ENCODE results near the gene CNPY4.

Gene CNPY4, protein sequence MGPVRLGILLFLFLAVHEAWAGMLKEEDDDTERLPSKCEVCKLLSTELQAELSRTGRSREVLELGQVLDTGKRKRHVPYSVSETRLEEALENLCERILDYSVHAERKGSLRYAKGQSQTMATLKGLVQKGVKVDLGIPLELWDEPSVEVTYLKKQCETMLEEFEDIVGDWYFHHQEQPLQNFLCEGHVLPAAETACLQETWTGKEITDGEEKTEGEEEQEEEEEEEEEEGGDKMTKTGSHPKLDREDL

DNA sequence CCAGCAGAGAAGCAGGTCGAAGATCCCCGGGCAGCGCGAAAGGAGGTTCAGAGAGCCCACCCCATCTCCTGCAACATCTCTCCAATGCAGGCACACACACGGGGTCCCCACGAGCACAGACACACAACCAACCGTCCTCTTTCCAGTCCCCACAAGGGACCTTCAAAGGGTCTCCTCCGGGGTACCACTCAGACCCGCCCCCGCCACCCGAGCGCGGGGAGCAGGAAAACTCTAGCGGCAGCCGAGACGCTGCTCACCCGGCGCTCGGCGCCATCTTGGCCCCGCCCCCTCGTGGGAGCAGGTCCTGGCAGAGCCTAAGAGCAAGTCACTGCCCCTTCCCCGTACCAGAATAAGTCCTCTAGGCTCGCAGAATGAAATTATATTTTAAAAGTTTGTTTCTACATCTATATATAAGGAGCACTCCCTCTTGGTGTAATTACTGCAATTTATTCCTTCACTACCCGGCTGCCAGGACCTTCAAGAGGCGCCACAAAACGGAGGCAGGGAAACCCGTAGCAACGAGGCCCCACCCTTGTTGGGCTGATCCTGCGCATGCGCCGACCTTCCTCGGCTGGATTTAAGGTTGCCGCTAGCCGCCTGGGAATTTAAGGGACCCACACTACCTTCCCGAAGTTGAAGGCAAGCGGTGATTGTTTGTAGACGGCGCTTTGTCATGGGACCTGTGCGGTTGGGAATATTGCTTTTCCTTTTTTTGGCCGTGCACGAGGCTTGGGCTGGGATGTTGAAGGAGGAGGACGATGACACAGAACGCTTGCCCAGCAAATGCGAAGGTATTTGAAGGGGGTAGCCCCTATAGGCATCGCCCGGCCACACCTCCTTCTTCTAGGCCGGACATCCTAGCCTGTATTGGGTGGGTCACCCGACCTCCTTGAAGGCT is at the start of gene CNPY4, which contains the start of gene TAF6:
Gene CNPY4 (plus strand): TSS at position 563 of the 898 bp plus-strand sequence. CDS start 111 bp downstream, at position 674.
Gene TAF6 (minus strand): TSS at position 287 of the 898 bp plus-strand sequence. CDS start 5,149 bp downstream, outside the sequence.
- DNase-seq (ENCODE audit: low read depth) = peak; percentile 92

DNA sequence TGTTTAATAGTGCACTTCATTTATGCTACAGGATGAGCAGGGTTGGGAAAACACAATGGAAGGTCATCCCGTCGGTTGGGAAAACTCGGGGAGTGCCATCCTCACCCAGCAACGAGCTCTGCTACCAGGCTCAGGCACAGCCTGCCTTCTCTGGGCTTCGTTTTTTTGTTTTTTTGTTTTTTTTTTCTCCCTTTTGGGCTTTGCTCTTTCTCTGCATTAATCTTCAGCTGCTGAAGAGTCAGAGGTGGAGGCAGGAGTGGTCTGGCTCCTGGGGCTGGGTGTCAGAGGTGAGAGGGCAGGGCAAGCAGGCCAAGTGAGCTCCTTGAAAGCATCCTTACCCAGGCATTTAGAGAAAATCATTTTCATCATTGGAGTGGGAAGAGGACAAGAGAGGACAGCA is 49.4 kb upstream of the CNPY4 start:
- DNase-seq (ENCODE audit: low read depth) = no peak

DNA sequence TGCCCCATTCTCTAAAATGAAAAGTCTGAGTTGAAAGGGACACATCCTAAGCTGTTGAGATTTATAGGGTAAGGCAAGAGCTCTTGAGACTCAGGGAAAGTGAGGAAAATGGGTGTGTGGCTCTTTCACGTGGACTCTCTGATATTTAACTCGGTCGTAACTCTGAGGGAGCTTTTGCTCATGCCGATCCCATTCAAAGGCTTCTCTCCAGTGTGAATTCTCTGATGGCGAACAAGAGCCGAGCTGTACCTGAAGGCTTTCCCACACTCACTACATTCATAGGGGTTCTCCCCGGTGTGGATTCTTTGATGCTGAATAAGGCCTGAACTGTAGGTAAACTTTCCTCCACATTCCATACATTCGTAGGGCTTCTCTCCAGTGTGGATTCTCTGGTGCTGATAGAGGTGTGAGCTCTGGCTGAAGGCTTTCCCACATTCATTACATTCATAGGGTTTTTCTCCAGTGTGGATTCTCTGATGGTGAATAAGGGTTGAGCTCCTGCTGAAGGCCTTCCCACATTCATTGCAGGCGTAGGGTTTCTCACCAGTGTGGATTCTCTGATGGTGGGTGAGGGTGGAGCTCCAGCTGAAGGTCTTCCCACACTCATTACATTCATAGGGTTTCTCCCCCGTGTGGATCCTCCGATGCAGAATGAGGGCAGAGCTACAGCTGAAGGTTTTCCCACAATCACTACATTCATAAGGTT is 48.3 kb upstream of the CNPY4 start:
- no peak for DNase-seq (ENCODE audit: low read depth)

DNA sequence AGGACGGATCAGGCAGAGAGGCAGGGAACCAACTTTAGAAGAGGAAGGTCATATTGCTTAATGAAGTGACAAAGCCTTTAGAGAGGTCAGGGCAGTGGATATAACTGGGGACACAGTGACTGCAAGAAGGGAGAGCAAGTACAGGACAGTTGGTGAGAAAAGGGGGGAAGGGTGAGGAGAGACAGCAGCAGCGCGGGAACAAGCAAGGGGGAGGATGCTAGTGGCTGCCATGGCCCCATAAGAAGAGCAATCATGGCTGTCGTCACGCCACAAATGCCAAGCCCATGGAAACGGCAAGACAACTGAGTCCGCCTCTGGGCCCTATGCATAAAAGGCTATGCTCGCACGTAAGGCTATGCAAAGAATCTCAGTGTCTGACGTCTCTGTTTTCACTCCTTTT is 47.0 kb upstream of the CNPY4 start:
- no peak for DNase-seq (ENCODE audit: low read depth)

DNA sequence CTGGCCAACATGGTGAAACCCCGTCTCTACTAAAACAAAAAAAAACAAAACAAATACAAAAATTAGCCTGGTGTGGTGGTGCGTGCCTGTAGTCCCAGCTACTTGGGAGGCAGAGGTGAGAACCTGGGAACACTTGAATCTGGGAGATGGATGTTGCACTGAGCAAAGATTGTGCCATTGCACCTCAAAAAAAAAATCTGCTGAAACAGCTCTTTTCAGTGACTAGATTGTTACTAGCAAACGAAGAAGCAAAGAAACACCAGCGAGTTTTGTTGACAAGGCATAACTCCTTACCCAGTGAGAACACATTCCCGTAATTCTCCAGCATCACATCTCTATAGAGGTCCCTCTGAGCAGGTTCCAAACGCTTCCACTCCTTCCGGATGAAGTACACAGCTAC is 44.6 kb upstream of the CNPY4 start:
- DNase-seq (ENCODE audit: low read depth) = no peak

DNA sequence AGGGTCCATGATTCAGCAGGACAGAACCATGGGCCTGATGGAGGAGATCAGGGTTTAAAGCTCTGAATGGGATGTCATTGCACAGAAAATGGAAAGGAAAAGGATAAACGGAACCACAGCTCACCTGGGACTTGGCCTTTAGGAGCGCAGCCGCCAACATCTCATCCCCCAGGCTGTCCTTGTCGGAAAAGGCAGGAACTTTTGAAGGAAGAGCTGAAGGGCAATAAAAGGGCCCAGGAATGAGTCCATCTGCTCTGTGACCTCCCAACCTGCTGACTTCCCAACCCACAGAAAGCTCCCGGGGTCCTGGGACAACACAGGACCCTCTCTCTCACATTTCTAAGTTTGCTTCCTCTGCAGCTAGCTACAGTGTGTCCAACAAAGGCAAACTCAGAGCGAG is 44.0 kb upstream of the CNPY4 start:
- no peak for DNase-seq (ENCODE audit: low read depth)

DNA sequence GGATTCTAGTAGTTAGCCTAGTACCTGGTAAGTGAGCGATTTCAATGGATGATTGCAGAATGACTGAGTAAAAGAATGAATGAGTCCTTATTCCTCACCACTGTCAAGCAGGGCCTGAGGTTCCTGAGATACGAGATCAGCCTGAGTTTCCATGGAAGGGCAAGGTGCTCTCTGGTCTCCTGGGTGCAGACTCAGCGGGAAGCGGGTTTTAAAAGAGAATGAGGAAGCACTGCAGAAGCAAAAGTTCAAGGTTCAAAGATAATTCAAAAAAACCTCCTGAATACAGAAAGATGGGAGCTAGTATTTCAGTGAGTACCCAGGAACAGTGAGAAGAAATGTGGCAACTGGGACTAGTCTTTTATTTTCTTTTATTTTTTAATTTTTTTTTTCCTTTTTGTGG is 42.2 kb upstream of the CNPY4 start:
- DNase-seq (ENCODE audit: low read depth) = no peak

DNA sequence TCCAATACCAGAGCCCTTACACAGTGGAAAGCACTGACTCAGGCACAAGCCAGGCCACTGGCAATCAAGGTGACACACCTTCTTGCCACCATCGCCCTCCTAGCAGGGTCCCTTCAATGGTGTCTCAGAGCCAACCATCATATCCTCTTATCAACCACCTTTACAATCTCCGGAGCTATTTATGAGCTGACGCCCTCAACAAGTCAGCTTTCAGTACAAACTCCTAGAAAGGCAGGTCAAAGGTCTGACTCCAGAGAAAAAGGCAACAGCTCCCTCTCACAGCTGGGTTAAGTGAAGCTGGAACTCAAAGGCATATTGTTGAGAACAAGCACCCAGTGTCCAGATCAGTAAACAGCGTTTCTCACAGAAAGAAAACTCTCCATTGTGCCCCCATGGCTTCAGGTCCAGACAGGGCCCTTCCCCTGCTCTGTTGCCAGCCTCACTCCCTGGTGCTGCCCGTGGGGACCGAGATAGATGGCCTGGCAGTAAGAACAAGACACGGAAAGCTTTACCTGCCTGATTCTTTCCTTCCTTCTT is 40.3 kb upstream of the CNPY4 start:
- no peak for DNase-seq (ENCODE audit: low read depth)

DNA sequence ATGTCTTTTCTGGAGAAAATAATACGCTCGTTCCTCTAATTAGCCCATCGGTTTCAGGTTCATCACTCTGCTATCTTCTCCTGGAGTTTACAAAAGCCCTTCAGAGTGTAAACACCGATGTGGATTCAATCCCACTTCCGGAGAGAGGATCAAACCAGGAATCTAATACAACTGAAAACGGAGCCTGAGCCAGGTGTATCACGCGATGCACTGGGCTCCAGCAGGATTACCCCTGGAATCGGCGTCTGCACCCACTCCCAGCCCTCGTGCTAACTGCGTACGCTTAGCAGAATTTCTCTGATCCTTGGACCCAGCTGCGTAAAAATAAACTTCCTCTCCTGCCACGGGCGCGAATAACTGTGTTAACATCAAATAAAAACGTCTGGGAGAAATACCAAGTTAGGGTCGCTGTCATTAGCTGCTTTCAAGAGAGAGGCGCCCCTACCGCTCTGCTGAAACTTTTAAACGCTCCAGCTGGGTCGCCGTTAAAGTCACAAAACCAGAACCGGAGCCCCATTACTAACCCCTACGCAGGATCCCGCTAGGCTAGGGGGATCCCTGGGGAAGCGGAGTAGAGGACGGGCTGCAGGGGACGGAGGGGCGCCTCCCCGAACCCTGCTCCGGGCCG is 38.4 kb upstream of the CNPY4 start:
- no peak for DNase-seq (ENCODE audit: low read depth)

DNA sequence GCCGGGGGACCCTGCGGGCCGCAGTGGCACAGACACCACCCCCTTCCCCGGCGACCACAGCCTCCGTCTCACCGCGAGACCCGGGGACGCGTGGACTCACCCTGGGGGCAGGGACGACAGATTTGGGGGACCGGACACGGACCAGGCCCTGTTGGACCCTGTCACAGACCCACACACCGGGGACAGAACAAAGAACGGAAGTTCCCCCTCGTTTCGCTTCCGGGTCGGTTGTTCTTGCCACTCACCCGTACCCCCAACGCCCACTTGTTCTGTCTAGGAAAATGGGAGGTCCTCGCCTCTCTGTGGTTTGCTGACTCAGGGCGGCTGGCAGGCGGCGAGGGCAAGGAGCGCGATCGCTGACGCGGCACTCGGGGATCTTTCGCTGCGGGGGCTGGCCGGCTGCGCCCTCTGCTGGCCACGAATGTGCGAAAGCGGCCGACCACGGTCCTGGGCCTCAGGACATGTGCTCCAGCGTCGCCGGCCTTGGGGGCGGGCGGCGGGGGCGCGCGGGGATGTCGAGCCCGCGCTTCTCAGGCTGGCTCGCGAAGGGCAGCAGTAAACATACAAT is 37.8 kb upstream of the CNPY4 start, which contains the start of gene ZNF3:
Gene ZNF3 (minus strand): TSS at position 189 of the 568 bp plus-strand sequence. CDS start 4,366 bp downstream, outside the sequence.
- peak; percentile 98 for DNase-seq (ENCODE audit: low read depth)

DNA sequence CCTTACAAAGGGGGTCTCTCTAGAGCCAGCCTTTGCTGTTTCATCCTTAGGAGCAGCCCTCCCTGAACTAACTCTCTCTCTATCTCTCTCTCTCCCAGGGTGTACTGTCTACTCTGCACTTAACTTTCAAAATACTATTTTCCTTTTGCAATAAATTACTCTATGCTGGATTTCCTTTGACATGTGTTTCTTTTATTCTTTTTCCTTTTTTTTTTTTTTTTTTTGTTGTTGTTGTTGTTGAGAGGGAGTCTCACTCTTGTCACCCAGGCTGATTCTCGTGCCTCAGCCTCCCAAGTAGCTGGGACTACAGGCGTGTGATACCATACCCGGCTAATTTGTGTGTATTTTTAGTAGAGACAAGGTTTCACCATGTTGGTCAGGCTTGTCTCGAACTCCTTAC is 36.5 kb upstream of the CNPY4 start:
- no peak for DNase-seq (ENCODE audit: low read depth)

DNA sequence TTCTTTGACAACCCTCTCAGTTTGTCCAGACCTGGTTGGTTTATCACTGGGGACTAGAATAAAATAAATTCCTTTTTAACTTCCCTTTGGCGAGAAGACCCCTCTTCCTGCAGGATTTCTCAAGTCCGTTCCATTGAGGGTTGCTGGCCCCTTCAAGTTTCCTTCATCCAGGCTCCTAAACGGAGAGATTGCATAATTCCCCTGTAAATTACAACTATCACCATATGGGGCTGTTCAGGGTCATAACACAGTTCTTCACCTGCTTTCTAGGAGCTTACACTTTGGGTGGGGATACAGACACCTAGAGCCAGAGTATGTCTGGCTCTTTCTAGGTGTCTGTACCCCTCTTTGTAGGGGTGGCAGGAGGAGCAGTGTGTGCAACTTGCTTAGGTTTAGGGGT is 33.9 kb upstream of the CNPY4 start:
- no peak for DNase-seq (ENCODE audit: low read depth)

DNA sequence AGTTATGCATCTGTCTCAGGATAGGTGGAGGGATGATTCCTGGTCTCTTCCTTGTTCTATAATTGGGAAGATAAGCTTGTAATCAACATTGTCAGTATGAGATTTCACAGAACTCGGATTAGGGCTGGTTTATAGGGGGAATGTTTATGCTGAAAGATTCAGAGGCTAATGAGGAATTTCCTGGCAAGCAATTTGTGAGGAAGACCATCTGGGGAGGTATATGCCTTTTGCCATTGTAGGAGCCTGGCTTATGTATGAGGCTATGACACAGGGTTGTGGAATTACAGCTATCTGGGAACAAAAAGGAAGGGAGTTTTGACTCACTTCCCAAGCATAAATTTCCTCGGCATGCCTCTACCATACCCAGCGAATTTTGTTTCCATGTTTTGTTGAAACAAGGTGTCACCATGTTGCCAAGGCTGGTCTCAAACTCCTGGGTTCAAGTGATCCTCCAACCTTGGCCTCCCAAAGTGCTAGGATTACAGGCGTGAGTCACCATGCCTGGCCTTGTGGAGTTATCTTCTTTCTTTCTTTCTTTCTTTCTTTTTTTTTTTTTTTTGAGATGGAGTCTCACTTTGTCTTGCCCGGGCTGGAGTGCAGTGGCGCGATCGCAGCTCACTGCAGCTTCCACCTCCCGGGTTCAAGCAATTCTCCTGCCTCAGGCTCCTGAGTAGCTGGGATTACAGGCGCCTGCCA is 32.2 kb upstream of the CNPY4 start:
- DNase-seq (ENCODE audit: low read depth) = no peak

DNA sequence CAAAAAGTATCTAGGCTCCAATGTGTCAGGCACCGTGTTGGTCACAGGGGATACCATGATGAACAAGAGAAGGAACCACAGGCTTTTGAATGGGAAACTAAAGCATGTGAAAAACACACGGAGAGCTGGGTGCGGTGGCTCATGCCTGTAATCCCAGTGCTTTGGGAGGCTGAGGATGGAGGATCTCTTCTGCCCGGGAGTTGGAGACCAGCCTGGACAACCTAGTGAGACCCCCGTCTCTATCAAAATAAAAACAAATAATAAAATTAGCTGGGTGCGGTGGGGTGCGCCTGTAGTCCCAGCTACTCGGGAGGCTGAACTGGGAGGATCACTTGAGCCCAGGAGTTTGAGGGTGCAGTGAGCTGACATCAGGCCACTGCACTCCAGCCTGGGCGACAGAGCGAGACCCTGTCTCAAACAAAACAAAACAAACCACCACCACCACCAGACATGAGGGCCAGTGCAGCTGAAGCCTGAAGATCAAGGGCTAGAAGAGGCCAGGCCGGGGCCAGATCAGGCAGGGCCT is 31.3 kb upstream of the CNPY4 start:
- DNase-seq (ENCODE audit: low read depth) = no peak

DNA sequence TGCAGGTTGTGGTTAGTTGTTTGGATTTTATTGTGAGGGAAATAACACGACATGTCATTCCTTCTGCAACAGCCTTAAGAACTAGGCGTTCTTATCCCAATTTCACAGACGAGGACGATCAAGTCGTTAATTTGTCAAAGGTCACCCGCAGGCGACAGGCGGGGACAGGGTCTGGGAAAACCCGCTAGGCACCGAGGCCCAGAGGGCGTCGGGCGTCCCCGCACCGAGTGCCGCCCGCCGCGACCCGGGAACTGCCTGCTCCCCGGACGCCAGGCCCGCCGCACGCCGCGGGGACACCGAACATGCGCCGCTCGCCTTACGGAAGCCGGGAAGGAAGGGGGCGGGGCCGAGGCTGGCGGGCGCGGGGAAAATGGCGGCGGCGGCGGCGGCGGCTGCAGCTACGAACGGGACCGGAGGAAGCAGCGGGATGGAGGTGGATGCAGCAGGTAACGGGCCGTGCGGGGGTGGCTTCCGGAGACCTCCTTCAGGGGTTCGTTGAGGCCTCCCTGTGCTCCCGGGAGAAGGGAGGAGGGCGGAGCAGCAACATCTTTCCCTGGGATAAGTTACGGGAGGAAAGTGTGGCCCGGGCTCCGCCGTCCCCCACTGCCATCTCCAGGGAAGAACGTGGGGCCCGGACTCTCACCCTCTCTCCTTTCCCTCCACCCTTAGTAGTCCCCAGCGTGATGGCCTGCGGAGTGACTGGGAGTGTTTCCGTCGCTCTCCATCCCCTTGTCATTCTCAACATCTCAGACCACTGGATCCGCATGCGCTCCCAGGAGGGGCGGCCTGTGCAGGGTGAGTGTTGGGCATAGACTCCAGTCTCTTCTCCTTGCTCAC is 30.6 kb upstream of the CNPY4 start, which contains the start of gene COPS6:
Gene COPS6 (plus strand): TSS at position 349 of the 837 bp plus-strand sequence. CDS start 22 bp downstream, at position 371.
- DNase-seq (ENCODE audit: low read depth) = peak; percentile 74

DNA sequence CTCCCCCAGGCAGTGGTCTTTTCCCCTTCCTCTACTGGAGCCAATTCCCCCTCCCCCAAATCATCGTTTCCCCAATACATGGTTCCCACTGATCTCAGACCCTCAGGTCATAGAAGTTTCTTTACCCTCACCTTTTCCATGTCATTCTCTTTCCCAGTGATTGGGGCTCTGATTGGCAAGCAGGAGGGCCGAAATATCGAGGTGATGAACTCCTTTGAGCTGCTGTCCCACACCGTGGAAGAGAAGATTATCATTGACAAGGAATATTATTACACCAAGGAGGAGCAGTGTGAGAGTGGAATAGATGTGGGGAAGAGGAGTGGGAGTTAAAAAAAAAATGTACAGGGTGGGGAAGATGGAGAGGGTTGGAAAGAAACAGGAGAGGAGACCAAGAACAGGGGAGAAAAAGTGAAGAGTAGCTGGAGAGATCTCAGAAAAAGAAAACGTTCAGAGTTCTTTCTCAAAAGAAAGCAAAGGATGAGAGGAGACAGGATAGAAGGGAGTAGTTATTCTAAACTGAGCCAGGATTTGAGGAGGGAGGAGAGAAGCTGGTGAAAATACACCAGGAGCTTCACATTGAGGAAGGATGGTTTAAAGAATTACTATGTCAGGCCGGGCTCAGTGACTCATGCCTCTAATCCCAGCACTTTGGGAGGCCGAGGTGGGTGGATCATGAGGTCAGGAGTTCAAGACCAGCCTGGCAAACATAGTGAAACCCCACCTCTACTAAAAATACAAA is 29.8 kb upstream of the CNPY4 start:
- DNase-seq (ENCODE audit: low read depth) = no peak

DNA sequence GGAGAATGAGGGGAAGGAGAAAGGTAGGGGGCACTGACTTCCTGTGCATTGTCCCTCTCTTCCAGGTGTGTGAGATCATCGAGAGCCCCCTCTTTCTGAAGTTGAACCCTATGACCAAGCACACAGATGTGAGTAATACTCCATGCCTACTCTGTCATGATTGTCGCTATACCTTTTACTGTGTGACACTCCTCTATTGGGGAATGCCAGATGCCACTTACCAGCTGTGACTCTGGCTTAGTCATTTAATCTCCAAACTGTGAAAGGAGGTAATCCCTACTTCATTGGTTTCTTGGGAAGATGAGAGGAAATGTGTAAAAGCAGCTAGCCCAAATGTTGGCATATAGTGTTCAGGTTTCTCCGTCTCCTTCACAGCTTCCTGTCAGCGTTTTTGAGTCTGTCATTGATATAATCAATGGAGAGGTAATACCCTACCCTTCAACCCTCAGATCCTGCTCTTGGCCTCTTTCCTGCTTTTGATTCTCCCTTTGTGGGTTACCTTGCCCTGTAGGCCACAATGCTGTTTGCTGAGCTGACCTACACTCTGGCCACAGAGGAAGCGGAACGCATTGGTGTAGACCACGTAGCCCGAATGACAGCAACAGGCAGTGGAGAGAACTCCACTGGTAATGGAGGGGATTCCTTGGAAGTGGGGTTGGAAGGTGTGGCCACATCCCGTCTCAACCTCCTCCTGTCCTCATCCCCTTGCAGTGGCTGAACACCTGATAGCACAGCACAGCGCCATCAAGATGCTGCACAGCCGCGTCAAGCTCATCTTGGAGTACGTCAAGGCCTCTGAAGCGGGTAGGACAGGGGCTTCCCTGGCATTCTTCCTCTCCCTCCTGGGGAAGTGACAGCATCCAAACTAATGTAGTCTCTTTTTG is 28.7 kb upstream of the CNPY4 start:
- DNase-seq (ENCODE audit: low read depth) = no peak

All from stimulated activated CD4-positive, alpha-beta T cell treated with anti-CD3 and anti-CD28 coated beads, Interleukin-2, amount 100 ng/mL, for 4 hours (primary cell).